NCI-H1092 treated with DMSO at 0.1 percent for 48 hours (cell line): Measurements from ENCODE around the gene KANSL1.

Experiments
- DNase-seq: peaks from one replicate; lab custom pipeline; 2025; lab: John Stamatoyannopoulos, UW

Gene KANSL1

DNA sequence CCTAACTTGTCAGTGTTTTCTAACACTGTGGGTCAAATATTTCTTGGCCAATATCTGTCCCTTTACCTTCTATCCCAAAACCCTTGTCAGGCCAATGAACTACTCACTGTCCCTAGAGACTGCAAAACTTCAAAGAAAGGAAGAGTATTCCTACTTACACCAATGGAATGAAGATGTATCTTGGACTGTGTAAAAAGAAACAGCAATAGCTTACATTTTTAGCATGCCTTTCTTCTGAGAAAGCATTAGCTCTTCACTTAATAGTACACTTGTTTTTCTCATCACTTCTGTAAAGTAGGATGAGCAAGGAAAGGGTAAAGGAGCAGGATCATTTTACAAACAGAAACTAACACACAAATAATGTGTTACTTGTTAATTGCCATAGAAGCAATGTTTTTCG lies 120.2 kb downstream of the KANSL1 start:
- no peak for DNase-seq

DNA sequence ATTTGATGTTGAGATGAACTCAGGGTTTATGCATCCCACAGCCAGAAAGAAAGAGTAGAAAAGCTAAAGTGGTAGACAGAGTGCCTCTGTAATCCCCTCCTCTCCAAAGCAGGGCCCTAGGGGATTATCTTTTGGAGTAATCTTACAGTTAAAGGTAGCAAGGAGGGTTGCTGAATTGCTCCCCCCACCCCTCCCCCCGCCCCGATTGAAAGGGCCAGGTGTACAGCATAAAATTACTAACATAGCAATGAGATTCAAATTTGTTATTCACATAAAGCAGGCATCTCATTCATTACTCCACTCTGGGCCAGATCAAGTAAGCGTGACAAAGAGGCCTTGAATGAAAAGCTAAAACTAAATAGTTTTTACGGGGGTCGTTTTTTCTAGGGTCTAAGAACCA lies 121.4 kb downstream of the KANSL1 start:
- DNase-seq: peak; percentile 32

DNA sequence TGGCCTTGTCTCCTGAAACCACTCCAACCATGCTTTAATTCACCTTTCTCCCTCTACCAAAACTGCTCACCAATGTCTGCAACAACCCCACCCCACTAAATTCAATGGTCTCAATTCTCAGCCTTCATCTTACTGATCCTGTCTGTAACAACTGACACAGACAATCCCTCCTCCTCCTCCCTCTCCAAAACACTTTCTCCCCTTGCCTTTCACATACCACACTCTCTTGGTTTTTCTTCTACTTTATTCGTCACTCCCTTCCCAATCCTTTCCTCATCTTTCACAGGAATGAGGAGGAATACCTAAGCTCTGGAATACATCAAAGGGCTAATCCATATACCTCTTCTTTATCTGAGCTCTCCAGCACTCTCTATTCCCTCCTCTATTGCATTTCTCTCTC lies 128.8 kb downstream of the KANSL1 start:
- no peak for DNase-seq

DNA sequence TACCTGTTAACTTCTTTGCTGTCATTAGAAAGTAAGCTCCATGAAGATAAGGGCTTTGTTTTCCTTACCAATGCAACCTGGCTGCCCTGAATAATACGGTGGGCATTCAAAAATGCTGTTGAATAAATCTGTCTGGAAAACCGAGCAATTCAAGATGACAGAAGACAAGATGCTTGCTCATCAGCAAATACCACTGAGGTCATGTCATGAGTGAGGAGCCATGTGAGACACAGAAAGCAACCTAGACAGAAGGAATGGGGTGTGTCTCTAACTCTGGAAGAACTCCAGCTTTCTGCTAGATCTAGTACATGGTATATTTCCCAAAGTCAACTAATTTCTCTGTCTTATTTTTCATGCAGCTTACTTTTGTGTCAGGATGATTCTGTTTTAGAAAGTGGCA lies 130.0 kb downstream of the KANSL1 start:
- no peak for DNase-seq

DNA sequence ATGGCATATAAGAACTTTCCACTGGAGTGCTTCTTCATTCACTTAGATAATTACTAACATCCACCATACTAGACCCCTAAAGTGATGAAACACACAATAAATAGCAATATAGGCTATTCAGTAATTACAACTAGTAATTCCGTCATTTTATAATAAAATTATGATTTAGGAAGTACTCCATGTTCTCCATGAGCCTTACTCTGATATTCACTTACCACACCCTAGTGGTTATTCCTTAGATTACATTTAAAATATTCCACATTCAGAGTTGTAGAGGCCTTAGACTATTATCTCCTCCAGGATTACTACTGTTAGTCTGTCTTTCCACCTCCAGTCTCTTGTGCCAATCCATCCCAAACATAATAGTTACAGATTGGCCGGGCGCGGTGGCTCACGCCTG lies 131.8 kb downstream of the KANSL1 start:
- peak; percentile 18 for DNase-seq

DNA sequence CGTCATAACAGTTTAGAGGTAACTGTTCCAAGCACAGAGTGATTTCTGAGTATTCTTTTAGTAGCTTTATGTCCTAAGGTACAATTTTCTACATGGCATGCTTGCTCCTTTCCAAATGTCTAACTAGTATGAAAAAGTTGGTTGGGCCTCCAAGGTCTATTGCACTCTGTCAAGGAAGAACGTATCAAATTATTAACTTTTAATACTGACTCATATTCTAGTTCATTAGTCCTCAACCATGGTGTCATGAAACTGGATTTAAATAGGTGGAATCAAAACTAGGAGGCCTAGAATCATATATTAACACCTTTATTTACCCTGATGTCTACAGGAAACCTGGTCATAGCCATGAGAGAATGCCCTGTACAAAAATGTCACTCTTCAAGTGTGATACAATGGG lies 132.8 kb downstream of the KANSL1 start:
- no peak for DNase-seq

DNA sequence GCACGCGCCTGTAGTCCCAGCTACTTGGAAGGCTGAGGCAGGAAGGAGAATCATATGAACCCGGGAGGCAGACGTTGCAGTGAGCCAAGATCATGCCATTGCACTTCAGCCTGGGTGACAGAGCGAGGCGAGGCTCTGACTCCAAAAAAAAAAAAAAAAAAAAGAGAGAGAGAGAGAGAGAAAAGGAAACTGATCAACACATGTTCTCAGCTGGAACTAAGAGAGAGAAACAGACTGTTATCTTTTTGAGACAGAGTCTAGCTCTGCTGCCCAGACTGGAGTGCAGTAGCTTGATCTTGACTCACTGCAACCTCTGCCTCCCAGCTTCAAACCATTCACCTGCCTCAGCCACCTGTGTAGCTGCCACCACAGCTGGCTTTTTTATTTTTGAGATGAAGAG lies 133.7 kb downstream of the KANSL1 start:
- no peak for DNase-seq

DNA sequence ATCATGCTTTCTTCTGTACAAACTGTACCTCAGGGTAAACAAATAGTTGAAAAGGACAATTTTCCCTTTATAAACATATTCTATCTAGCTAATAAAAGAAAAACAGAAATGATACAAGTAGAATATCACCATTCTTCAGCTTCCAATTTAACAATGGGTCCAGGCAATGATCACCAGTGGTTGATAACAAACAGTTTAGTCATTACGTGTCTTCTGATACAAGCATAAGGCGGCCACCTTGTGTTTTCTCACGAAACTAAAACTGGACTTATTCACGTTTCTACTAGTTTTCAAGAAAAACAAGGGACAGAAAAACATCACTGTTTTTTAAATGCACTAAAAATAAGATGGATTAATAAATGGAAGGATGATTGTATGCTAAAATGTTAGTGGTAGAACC lies 135.9 kb downstream of the KANSL1 start:
- no peak for DNase-seq

DNA sequence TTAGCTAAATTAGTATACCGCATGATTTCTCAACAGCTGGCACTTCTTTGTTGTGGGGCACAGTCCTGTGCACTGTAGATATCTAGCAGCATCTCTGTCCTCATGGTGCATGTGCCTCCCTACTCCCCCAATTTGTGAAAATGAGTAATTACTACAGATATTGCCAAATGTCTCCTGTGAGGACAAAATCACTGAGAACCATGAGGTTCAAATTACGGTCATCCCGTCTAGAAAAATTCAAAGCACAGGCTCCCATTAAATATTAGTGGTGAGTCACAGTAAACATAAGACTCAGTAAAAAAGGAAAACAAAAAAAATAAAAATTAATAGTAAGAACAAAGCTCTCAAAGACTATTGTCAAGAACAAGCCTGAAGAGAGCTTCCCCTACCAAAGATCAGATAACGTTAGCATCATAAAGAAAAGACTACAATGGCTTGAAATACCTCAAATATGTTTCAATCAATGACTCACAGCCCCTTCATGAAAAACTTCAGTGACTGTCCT lies 136.4 kb downstream of the KANSL1 start:
- DNase-seq: no peak

DNA sequence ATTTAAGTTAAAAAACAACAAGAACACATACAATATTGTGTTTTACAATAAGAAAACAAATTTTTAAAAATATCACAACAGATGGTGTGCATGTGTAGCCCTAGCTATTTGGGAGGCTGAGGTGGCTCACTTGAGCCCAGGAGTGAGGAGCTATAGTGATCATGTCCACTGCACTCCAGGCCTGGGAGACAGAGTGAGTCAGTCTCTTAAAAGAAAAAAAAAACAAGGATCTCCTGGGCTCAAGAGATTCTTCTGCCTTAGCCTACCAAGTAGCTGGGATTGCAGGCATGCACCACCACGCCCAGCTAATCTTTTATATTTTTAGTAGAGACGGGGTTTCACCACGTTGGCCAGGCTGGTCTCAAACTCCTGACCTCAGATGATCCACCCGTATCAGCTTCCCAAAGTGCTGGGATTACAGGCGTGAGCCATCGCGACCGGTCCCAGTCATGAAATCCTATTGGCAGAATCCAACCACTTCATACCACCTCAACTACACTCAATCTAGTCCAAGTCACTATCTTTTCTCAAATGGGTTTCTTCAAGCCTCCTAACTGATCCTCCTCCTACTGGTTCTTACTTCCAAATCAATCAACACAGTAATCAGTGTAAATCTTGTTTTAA lies 139.2 kb downstream of the KANSL1 start:
- DNase-seq: no peak

DNA sequence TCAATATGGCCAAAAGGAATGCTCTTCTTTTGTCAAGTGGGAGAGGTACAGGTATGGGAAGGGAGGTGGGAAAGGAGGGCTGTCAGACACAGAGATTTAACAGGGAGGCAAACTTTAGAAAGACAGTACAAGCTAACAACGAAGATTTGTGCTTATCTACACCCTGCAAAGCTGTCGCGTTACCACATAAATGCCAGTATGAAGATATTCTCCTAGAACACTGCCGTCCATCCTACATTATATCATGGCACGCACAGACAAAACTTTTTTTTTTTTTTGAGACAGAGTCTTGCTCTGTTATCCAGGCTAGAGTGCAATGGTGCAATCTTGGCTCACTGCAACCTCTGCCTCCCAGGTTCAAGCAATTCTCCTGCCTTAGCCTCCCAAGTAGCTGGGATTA lies 143.6 kb downstream of the KANSL1 start:
- DNase-seq: no peak

DNA sequence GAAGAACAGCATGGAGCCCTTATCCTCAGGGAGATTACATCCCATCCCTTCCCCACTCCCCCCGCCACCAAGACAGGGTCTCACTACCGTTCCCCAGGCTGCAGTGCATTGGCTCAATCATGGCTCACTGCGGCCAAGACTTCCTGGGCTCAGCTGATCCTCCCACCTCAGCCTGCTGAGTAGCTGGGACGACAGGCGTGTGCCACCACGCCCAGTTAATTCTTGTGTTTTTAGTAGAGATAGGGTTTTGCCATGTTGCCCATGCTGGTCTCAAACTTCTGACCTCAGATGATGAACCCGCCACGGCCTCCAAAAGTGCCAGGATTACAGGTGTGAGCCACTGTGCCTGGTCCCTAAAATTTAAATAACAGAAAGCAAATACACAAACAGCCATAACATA lies 145.4 kb downstream of the KANSL1 start:
- no peak for DNase-seq

DNA sequence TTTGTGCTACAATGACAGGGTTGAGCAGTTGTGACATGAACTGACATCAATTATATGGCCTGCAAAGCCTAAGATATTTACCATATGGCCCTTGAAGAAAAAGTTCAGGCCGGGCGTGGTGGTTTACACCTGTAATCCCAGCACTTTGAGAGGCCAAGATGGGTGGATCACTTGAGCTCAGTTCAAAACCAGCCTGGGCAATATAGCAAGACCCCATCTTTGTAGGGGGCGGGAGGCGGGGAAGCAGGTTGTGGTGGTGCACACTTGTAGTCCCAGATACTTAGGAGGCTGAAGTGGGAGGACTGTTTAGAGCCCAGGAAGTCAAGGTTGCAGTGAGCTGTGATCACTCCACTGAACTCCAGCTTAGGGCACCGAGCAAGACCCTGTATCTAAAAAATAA lies 145.8 kb downstream of the KANSL1 start:
- no peak for DNase-seq

DNA sequence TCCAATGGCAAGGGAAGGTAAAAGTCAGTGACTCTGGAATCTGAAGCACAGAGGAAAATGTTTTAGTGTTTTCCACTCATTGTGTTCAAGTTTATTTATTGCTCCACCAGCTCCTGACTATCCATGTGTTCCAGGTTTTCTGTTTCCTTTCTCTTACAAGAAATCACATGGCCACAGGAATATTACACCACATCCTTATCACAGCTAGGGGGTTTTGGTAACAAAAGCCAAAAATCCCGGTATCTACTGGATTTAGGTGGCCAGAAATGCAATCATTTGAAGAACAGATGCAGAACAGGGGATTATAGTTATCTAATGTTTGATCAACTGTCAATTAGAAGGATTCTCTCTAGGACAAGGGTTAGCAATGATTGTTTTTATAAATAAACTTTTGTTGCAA lies 146.3 kb downstream of the KANSL1 start:
- no peak for DNase-seq

DNA sequence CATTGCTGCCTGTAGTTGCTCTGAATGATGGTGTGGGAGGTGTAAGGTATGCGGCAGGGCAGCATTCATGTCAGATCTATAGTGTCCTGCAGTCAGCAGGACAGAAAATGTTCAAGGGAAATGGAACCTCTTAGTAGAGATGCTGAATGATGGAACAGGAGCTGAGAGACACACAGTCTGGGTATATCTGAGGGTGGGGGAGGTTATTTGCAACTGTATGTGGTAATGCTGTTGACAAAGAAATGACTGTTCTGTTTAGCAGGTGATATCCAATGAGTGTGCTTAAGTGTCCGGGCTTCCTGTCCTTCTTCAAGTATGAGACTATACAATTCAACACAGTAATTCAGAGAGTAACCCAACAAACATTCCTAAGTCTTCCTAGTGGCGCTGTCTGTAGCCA lies 147.6 kb downstream of the KANSL1 start:
- DNase-seq: no peak

DNA sequence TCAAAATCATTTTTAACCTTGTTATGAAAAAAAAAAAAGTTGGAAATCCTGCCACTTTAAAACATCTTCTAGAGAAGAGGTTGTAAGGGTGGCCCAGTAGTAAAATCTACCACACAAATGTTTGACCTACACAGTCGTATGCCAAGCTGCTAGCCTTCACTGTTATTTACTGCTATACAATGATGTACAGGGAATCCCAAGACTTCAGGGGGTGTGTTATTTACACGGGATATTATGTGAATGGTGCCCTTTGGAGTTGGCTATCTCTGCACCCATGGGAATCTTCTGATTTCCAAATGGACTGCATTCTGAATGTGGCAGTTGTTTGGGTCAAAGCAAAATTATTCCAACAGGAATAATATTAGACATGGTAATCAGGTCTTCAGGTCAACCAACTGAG lies 148.2 kb downstream of the KANSL1 start:
- no peak for DNase-seq

DNA sequence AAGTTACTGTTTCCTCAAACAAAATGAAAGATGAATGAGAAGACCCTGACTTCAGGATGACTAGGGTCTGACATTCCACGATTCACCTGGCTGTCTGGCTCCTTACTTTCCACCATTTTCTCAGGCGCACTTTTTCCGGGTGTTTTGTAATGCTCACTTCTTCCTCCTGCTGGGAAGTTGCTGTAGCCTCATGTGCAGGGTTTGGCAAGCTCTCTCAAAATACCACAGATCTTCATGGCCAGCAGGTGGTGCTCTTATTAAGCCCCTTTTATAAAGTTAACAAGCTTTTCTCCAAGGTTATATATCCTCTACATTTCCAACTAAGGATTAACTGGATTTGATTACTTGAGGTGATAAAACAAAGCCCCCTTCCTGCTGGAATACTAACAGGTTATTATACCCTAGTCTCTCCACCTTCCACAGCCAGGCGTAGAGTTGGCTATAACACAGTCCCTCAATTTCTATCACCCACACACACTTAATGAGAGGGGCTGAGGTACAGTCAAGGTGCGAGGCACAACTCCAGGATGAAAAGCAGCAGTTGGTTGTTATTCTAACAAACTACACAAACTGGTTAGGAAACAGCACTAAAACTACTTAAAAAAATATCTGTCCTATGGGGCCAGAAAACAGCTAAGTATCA lies 148.8 kb downstream of the KANSL1 start:
- DNase-seq: peak; percentile 62

DNA sequence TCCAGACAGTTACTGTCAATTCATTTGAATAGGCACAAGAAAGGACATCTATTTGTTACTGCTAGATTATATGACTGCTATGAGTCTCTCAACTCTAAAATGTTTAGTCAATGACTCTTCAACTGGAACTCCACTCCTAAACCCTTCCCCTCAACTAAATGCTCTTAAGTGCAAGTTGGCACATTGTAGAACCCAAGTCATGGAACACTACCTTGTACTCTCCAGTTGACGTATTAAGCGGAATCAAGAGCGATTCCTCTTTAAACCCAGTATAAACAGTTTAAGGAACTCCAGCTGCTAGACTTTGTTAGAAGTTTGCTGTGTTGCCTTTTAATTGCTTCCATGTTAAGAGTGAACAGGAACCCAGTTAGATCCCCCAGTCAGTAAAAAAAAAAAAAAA lies 149.6 kb downstream of the KANSL1 start:
- DNase-seq: no peak

DNA sequence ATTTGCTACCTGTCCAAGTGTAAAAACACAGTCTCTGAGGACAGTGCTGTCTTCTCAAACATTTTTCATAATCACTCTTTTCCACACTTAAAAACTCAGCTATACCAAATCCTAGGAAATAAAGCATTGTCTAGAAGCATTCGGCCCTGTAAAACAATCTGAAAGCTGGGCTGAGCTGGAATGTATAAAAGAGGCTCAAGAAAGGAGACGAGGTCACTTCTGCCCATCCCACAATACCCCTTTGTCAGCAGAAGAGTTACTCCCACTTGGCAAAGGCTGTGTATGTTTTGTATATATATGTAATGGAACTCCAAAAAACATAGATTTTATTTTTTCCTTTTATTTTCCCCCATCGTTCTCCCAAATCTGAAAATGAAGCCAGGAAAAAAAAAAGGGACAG lies 150.3 kb downstream of the KANSL1 start:
- DNase-seq: no peak

DNA sequence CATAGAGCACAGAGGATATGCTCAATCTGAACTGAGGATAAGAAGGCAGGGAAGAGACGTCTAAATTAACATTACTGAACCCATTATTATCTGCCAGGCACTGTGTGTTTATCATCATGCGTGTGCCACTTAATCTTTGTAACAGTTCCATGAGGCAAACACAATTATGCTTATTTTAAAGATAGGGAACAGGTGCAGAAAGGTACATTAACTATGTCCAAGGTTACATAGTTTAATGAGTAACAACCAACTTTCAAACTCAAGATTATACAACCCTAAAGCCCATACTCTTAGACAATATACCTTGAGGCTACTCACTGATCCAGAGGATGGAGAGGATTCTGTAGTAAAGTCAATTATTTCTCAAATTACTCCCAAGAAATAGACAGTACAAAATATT lies 151.0 kb downstream of the KANSL1 start:
- DNase-seq: no peak

DNA sequence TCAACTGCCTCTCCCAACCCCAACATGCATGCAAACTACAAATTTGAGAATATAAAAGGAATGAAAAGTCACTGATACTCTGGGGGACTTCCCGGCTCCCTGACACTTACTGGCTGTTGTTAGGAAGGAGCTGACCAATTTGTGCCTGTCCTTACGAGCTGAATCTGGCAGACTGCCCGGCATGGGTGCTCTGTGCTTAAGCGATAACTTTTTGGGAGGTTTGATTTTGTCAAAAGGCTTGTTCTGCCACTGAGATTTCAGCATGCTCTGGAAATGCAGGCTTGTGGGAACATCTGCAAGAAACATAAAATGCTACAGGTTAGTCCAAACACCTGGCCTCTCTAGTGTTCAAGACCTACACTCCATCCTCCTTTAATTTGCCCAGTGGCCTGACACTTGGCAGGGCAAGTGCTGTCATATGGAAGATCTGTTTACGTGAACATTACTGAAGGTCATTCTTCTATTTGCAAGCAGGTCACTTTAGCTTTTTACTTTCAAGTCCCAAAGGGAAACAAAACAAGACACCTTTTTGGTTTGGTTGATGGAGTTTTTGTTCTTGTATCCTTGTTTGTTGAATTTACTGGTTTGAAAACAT lies 153.5 kb downstream of the KANSL1 start:
- peak; percentile 27 for DNase-seq

DNA sequence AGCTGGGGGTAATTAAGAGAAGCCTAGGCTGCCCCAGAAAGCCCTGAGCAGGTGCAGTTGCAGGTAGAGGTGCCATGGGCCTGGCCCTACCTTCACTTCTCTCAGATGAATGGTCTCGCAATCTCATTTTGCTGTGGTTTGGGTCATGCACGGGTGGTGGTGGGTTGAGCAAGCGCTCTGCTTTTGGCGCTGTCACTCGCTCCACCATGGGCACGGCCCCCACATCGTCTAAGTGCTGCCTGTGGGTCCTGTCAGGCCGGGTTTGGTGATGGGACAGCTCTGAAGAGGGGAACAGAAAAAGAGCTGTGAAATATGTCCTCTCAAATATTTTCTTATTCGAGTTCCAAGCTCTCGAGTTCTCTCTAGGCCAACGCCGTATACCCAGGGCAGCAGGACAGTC lies 154.3 kb downstream of the KANSL1 start:
- DNase-seq: no peak

DNA sequence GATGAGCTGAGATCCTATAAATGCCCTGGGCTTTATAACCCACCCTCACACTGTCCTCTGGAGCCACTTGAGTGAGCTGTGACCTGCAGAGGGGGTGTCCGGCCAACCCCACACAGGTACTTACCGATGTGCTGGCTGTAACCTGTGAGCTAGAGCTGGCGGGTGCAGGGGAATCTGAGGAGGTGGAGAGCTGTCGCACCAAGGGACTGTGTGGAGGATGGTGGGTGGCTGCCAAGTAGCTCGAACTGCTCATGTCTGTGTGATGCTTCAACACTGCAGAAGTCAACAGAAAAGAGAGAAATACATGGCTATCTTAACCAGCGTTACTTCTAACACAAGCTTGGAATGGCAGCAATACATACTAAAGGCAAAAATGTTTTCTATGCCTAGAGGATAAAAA lies 154.8 kb downstream of the KANSL1 start:
- DNase-seq: no peak
